Measurements from ENCODE around the gene ANGEL1.

Gene ANGEL1

DNA sequence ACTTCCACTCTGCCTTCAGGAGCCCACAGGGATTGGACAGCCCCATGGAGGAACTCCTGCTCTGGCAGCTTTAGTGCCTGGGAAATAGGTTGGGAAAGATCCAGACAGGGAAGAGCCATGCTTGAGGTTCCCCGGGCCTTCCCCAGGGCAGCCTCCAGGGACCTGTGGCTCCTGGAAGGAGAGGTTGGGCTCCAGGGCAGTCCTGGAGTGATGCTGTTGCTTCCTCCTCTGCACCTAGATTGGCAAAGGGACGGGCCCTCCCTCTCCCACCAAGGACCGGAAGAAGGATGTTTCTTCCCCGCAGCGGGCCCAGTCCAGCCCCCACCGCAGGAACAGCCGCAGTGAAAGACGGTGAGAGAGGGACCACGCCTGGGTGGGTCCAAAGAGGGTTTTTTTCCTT is 35.0 kb downstream of the ANGEL1 start:
- no peak overlapping the region for H3K4me3 ChIP-seq (ENCODE audit: control insufficient read depth, low read depth, low read length)
- DNase-seq (ENCODE audit: low read depth) = no peak
- TF ChIP-seq, protein P1, sequence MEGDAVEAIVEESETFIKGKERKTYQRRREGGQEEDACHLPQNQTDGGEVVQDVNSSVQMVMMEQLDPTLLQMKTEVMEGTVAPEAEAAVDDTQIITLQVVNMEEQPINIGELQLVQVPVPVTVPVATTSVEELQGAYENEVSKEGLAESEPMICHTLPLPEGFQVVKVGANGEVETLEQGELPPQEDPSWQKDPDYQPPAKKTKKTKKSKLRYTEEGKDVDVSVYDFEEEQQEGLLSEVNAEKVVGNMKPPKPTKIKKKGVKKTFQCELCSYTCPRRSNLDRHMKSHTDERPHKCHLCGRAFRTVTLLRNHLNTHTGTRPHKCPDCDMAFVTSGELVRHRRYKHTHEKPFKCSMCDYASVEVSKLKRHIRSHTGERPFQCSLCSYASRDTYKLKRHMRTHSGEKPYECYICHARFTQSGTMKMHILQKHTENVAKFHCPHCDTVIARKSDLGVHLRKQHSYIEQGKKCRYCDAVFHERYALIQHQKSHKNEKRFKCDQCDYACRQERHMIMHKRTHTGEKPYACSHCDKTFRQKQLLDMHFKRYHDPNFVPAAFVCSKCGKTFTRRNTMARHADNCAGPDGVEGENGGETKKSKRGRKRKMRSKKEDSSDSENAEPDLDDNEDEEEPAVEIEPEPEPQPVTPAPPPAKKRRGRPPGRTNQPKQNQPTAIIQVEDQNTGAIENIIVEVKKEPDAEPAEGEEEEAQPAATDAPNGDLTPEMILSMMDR (IDR thresholded peaks at IDR 0.05; ENCODE audit: control insufficient read depth, insufficient read depth, low read depth, low read length, missing control alignments) = no peak

DNA sequence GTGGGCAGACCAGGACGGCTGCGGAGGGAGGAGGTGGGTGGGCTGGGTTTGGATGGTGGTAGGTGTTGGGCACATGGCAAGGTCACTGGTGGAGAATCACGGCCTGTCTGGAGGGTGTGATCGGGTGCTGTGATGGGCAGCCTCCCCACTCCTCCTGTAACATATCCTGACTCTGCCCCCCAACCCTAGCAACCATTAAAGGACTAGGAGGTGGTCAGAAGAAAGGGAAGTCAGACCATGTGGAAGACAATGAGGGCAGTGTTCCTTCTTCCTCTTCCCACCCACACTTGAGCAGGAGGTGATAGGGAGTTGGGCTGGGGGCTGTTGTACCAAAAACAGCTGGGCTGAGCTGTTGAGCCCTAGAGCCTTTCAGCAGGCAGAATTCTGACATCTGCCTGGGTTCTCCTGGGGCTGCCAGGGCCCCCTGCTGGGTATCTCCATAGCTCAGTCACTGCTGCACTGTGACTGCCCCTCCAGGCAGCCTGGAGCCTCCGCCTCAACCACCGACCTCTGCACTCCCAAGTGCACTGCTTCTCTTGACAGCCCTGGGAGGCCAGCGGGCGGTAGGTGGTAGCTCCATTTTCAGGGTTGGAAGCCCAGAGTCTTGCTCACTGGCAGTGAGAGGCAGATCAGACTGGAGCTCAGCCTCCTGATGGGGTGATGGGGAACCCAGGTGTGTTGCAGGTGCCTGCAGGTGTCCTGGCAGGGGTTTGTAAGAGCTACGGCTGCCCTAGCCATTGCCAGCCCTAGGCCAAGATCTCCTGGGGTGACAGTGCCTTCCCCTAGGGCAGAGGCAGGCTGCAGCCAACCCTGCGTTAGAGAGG is 36.0 kb downstream of the ANGEL1 start:
- no peak overlapping the region for H3K4me3 ChIP-seq (ENCODE audit: control insufficient read depth, low read depth, low read length)
- DNase-seq (ENCODE audit: low read depth) = no peak
- TF ChIP-seq, protein P1 (IDR thresholded peaks at IDR 0.05; ENCODE audit: control insufficient read depth, insufficient read depth, low read depth, low read length, missing control alignments) = no peak

DNA sequence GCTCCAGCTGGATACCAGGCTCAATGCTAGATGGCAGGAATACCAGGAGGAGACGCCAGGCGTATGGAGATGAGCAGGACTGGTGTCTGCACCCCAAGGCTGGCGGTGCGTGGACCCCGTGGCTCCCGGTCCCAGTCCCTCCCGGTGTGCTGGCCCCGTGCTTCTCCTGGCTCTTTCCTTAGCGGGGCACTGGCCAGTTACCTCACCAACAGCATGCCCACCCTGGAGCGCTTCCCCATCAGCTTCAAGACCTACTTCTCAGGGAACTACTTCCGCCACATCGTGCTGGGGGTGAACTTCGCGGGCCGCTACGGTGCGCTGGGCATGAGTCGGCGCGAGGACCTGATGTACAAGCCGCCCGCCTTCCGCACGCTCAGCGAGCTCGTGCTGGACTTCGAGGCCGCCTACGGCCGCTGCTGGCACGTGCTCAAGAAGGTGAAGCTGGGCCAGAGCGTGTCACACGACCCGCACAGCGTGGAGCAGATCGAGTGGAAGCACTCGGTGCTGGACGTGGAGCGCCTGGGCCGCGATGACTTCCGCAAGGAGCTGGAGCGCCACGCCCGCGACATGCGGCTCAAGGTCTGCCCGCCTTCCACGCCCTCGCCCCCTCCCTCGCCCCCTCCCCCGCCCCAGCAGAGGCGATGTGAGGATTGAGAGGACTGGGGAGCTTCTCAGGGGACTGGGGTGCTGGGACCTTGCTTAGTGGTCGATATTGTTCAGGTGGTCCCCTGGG is 36.8 kb downstream of the ANGEL1 start:
- DNase-seq (ENCODE audit: low read depth) = no peak
- TF ChIP-seq, protein P1 (IDR thresholded peaks at IDR 0.05; ENCODE audit: control insufficient read depth, insufficient read depth, low read depth, low read length, missing control alignments) = no peak
- H3K4me3 ChIP-seq (ENCODE audit: control insufficient read depth, low read depth, low read length) = no peak overlapping the region

DNA sequence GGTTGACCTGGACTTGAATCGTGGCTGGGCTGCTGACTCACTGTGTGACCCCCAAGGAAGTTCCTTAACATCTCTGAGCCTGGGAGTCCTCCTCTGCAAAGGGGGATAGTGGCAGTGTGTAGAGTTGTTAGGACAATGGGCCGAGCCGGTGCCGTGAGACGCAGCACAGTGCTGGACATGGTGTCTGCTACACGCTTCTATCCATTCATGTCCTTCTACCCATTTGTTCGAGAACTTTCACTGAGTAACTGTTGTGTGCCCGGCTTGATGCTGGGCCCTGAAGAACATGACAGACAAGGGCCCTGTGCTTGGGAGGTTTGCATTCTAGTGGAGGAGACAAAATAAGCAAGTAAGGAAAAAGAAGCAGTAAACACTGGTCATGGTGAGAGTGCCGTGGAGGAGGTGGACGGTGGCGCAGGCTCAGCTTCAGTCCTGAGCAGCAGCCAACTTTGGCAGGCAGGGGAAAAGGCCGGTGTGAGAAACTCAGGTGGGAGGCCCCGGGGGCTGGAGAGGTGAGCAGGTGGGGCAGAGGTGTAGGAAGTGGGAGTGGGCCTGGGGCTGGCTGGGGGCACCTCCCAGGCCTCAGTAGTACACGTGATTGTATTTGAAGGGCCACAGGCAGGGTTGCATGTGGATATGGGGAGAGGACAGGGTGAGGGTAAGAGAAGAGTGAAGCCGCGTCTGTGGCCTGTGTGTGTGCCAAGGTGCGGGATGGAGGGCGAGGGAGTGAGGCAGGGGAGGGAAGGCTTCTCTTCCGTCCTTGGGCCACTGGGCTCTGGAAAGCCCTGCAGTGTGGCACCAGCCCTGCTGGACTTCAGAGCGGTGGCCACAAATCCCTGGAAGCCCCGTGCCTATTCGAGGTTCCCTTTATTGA is 37.6 kb downstream of the ANGEL1 start:
- no peak overlapping the region for H3K4me3 ChIP-seq (ENCODE audit: control insufficient read depth, low read depth, low read length)
- DNase-seq (ENCODE audit: low read depth) = no peak
- TF ChIP-seq, protein P1 (IDR thresholded peaks at IDR 0.05; ENCODE audit: control insufficient read depth, insufficient read depth, low read depth, low read length, missing control alignments) = no peak

DNA sequence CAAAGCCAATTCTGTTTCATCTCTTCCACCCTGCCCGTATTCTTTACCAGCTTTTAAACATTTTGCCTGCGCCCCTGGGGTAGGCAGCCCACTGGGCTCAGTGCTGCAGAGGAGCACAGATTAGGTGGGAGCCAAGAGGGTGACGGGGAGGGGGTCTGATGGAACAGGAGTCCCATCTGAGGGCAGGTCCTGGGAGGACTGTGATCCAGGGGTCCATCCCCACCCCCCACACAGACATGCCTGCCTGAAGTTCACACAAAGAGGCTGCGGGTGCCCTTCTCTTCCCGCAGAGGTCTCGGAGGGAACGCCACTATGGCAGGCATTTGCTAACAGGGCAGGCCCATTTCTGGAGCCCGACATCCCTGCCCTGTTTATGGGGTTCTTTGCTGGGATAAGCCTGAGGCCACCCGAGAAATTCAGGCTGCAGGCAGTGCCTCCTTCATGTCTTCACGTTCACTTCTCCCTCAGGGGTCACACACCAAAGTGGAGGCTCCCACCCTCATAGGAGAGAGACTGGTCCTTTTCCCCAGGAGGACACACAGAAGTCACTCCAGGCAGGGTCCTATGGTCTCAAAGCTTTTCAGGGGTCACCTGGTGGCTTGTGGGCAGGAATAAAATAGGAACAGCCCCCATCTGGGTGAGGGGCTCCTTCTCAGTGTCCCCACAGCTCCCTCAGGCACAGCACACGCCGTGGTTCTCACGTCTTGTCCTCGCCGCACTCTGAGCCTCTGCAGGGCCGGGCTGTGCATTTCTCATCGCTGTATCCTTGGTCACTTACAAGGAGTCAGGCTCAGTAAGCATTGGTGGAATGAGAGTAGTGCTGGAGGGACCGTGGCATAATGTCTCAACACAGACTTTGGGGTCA is 38.5 kb downstream of the ANGEL1 start:
- no peak for DNase-seq (ENCODE audit: low read depth)
- no peak overlapping the region for H3K4me3 ChIP-seq (ENCODE audit: control insufficient read depth, low read depth, low read length)
- TF ChIP-seq, protein P1 (IDR thresholded peaks at IDR 0.05; ENCODE audit: control insufficient read depth, insufficient read depth, low read depth, low read length, missing control alignments) = no peak
